SK-N-SH treated with all-trans-retinoic acid at 6 μM for 48 hours (cell line): Measurements from ENCODE around the gene FCER1G.

Source experiments
- ATAC-seq: fragments of 200-7000 bp; cut with Tn5 transposase; 3 replicates; pipeline ENCODE4 v1.9.1; 2020; ENCODE audit warnings: mild to moderate bottlenecking, moderate library complexity
- ARNTL ChIP-seq: fragments of 450-650 bp; formaldehyde crosslinking; IDR thresholded peaks from 2 replicates; pipeline ENCODE4 v1.5.0; 2020; ENCODE audit warnings: low read depth, mild to moderate bottlenecking, moderate library complexity, borderline replicate concordance
- CREB5 ChIP-seq: fragments of 250-450 bp; sonication (Bioruptor Pico); IDR thresholded peaks from 2 replicates; pipeline ENCODE4 v1.5.1; 2020; ENCODE audit warnings: low read depth, mild to moderate bottlenecking, moderate library complexity
- CSDC2 ChIP-seq: fragments of 250-450 bp; sonication (Bioruptor Pico); IDR thresholded peaks from 2 replicates; pipeline ENCODE4 v1.5.0; 2020; ENCODE audit warnings: mild to moderate bottlenecking, moderate library complexity
- CSRNP3 ChIP-seq: fragments of 250-450 bp; sonication (Bioruptor Pico); IDR thresholded peaks from 2 replicates; pipeline ENCODE4 v1.5.1; 2021; ENCODE audit warnings: mild to moderate bottlenecking, moderate library complexity
- ESRRG ChIP-seq: fragments of 250-450 bp; sonication (Bioruptor Pico); IDR thresholded peaks from 2 replicates; pipeline ENCODE4 v1.6.1; 2021; ENCODE audit warnings: mild to moderate bottlenecking
- GLIS3 ChIP-seq: fragments of 250-450 bp; sonication (Bioruptor Pico); IDR thresholded peaks from 2 replicates; pipeline ENCODE4 v1.5.0; 2020; ENCODE audit warnings: mild to moderate bottlenecking, moderate library complexity
- ISL1 ChIP-seq: fragments of 250-450 bp; sonication (Bioruptor Pico); IDR thresholded peaks from 2 replicates; pipeline ENCODE4 v2.1.2; 2022; ENCODE audit warnings: mild to moderate bottlenecking, moderate library complexity
- OSR1 ChIP-seq: fragments of 250-450 bp; sonication (Bioruptor Pico); IDR thresholded peaks from 2 replicates; pipeline ENCODE4 v1.8.0; 2022; ENCODE audit warnings: moderate library complexity, mild to moderate bottlenecking, inconsistent platforms
- PATZ1 ChIP-seq: fragments of 250-450 bp; sonication (Bioruptor Pico); IDR thresholded peaks from 2 replicates; pipeline ENCODE4 v1.8.0; 2020; ENCODE audit warnings: mild to moderate bottlenecking, moderate library complexity, borderline replicate concordance
- PPARA ChIP-seq: fragments of 250-450 bp; sonication (Bioruptor Pico); IDR thresholded peaks from 2 replicates; pipeline ENCODE4 v1.5.0; 2020; ENCODE audit warnings: mild to moderate bottlenecking, borderline replicate concordance
- RARB ChIP-seq: fragments of 250-450 bp; sonication (Bioruptor Pico); IDR thresholded peaks from 2 replicates; pipeline ENCODE4 v1.8.0; 2021; ENCODE audit warnings: mild to moderate bottlenecking, moderate library complexity
- SNAI2 ChIP-seq: fragments of 250-450 bp; sonication (Bioruptor Pico); IDR thresholded peaks from 2 replicates; pipeline ENCODE4 v1.5.0; 2020; ENCODE audit warnings: mild to moderate bottlenecking, moderate library complexity
- TCF4 ChIP-seq: fragments of 250-450 bp; sonication (Bioruptor Pico); IDR thresholded peaks from 2 replicates; pipeline ENCODE4 v1.8.0; 2021; ENCODE audit warnings: mild to moderate bottlenecking, moderate library complexity, borderline replicate concordance
- TOX ChIP-seq: fragments of 250-450 bp; sonication (Bioruptor Pico); IDR thresholded peaks from 2 replicates; pipeline ENCODE4 v1.8.0; 2021; ENCODE audit warnings: mild to moderate bottlenecking, moderate library complexity, borderline replicate concordance
- TSHZ2 ChIP-seq: fragments of 250-450 bp; sonication (Bioruptor Pico); IDR thresholded peaks from 2 replicates; pipeline ENCODE4 v1.5.0; 2020; ENCODE audit warnings: mild to moderate bottlenecking, moderate library complexity
- ZFP3 ChIP-seq: fragments of 250-450 bp; sonication (Bioruptor Pico); IDR thresholded peaks from 2 replicates; pipeline ENCODE4 v1.5.0; 2020; ENCODE audit warnings: mild to moderate bottlenecking, moderate library complexity
- ZFP30 ChIP-seq: fragments of 450-650 bp; formaldehyde crosslinking; IDR thresholded peaks from 2 replicates; pipeline ENCODE4 v1.5.0; 2022; ENCODE audit warnings: mild to moderate bottlenecking, moderate library complexity
- ZNF565 ChIP-seq: fragments of 450-650 bp; formaldehyde crosslinking; conservative IDR thresholded peaks from 2 replicates; pipeline ENCODE4 v1.5.0; 2020; ENCODE audit warnings: low read depth, mild to moderate bottlenecking, moderate library complexity
- ZNF70 ChIP-seq: fragments of 450-650 bp; formaldehyde crosslinking; IDR thresholded peaks from 2 replicates; pipeline ENCODE4 v1.5.0; 2020; ENCODE audit warnings: mild to moderate bottlenecking, moderate library complexity

The FCER1G gene

GRCh38 chr1:161259345-161259702 is 44.2 kb downstream of the FCER1G start:
- TF ChIP-seq CREB5 (CRISPR knock-in tag), result no peak
- no peak for TF ChIP-seq ZFP30 (CRISPR knock-in tag)
- TF ChIP-seq ARNTL (CRISPR knock-in tag), result no peak
- TF ChIP-seq PPARA, result no peak
- TF ChIP-seq ZFP3 (CRISPR knock-in tag), result no peak
- TF ChIP-seq GLIS3 (CRISPR knock-in tag), result no peak
- TF ChIP-seq PATZ1, result no peak
- no peak for TF ChIP-seq ZNF70 (CRISPR knock-in tag)
- TF ChIP-seq TOX (CRISPR knock-in tag), result no peak
- TF ChIP-seq ESRRG (CRISPR knock-in tag), result no peak
- TF ChIP-seq OSR1 (CRISPR knock-in tag), result no peak
- TF ChIP-seq ZNF565 (CRISPR knock-in tag), result no peak
- TF ChIP-seq RARB (CRISPR knock-in tag), result no peak
- TF ChIP-seq ISL1 (CRISPR knock-in tag), result no peak
- no peak for TF ChIP-seq SNAI2 (CRISPR knock-in tag)
- TF ChIP-seq TCF4 (CRISPR knock-in tag), result no peak
- TF ChIP-seq CSDC2 (CRISPR knock-in tag), result no peak
- no peak; the same call in 2 of the 3 replicates for ATAC-seq

- no peak for TF ChIP-seq PPARA
- ATAC-seq, result no peak
Measured at GRCh38 chr1:161259765-161260164, 44.7 kb downstream of the FCER1G start.

GRCh38 chr1:161260376-161261260 is 45.5 kb downstream of the FCER1G start:
- no peak for ATAC-seq
- TF ChIP-seq ZNF70 (CRISPR knock-in tag) (no peak), TCF4 (CRISPR knock-in tag) (no peak)

- TF ChIP-seq TSHZ2, result no peak
- TF ChIP-seq CSRNP3 (CRISPR knock-in tag), result no peak
- TF ChIP-seq ESRRG (CRISPR knock-in tag), result no peak
- TF ChIP-seq SNAI2 (CRISPR knock-in tag), result no peak
- no peak for ATAC-seq
Measured at GRCh38 chr1:161261261-161262235, 46.5 kb downstream of the FCER1G start.
